IMR-90 (cell line): ENCODE data around the gene FADD.

Experiments
- BHLHE40 ChIP-seq: fragments of 150-350 bp; IDR thresholded peaks from 2 replicates; pipeline ENCODE4 v1.6.1; 2016; ENCODE audit warnings: mild to moderate bottlenecking, low read depth, low read length
- CEBPB ChIP-seq: IDR thresholded peaks from 2 replicates; pipeline ENCODE4 v1.6.1; 2012; ENCODE audit warnings: low read depth, low read length, improper control_type of control experiment
- CHD1 ChIP-seq: IDR thresholded peaks from 2 replicates; pipeline ENCODE4 v1.6.1; 2012; ENCODE audit warnings: low read depth, low read length, improper control_type of control experiment
- FOS ChIP-seq: fragments of 150-350 bp; IDR thresholded peaks from 2 replicates; pipeline ENCODE4 v1.6.1; 2016; ENCODE audit warnings: low read depth, low read length
- MAFK ChIP-seq: IDR thresholded peaks from 2 replicates; pipeline ENCODE4 v1.6.1; 2012; ENCODE audit warnings: low read depth, low read length, improper control_type of control experiment
- MAZ ChIP-seq: IDR thresholded peaks from 2 replicates; pipeline ENCODE4 v1.6.1; 2012; ENCODE audit warnings: low read depth, mild to moderate bottlenecking, low read length, improper control_type of control experiment, moderate library complexity, borderline replicate concordance
- MXI1 ChIP-seq: IDR thresholded peaks from 2 replicates; pipeline ENCODE4 v1.6.1; 2012; ENCODE audit warnings: low read depth, mild to moderate bottlenecking, low read length, moderate library complexity, borderline replicate concordance
- NFE2L2 ChIP-seq: fragments of 150-350 bp; IDR thresholded peaks from 2 replicates; pipeline ENCODE4 v1.6.1; 2016; ENCODE audit warnings: low read depth, mild to moderate bottlenecking, low read length
- POLR2A ChIP-seq: IDR thresholded peaks from 2 replicates; pipeline ENCODE4 v1.6.1; 2012; ENCODE audit warnings: mild to moderate bottlenecking, low read depth, low read length
- TF ChIP-seq, protein P1 (sequence below): conservative IDR thresholded peaks from 2 replicates; pipeline ENCODE4 v1.5.1; 2012; ENCODE audit warnings: mild to moderate bottlenecking, low read depth, low read length, improper control_type of control experiment
- TF ChIP-seq, protein P2 (sequence below): fragments of 150-350 bp; IDR thresholded peaks from 2 replicates; pipeline ENCODE4 v1.6.1; 2017; ENCODE audit warnings: mild to moderate bottlenecking, antibody characterized with exemption, low read length, low read depth

DNA sequence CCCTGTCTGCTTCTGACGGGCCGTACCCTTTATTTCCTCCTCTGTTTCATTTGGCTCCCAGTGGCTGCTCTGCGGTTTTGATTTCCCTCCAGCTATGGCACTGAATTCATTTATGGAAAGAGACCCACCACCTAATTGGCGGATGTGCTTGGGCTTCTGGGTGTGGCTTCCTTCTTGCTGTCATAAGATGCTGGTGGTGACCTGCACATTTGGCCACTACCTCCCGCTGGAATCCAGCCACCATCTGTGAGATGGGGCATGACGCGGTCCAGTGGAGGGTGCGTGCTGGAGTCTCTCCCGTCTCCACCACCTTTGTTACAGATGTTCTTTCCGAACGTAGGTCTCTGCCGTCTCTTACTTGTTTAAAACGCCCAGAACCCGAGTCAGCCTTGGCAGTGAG lies 47.7 kb upstream of the FADD start:
- TF ChIP-seq POLR2A (no peak), FOS (no peak), CHD1 (no peak), NFE2L2 (no peak), MAFK (no peak), CEBPB (no peak), BHLHE40 (no peak), MXI1 (no peak), MAZ (no peak)
- TF ChIP-seq, protein P1, sequence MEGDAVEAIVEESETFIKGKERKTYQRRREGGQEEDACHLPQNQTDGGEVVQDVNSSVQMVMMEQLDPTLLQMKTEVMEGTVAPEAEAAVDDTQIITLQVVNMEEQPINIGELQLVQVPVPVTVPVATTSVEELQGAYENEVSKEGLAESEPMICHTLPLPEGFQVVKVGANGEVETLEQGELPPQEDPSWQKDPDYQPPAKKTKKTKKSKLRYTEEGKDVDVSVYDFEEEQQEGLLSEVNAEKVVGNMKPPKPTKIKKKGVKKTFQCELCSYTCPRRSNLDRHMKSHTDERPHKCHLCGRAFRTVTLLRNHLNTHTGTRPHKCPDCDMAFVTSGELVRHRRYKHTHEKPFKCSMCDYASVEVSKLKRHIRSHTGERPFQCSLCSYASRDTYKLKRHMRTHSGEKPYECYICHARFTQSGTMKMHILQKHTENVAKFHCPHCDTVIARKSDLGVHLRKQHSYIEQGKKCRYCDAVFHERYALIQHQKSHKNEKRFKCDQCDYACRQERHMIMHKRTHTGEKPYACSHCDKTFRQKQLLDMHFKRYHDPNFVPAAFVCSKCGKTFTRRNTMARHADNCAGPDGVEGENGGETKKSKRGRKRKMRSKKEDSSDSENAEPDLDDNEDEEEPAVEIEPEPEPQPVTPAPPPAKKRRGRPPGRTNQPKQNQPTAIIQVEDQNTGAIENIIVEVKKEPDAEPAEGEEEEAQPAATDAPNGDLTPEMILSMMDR, result no peak
- TF ChIP-seq, protein P2, sequence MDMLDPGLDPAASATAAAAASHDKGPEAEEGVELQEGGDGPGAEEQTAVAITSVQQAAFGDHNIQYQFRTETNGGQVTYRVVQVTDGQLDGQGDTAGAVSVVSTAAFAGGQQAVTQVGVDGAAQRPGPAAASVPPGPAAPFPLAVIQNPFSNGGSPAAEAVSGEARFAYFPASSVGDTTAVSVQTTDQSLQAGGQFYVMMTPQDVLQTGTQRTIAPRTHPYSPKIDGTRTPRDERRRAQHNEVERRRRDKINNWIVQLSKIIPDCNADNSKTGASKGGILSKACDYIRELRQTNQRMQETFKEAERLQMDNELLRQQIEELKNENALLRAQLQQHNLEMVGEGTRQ, result no peak
